ENCODE measurements around the gene SMARCA2.

Gene SMARCA2

DNA sequence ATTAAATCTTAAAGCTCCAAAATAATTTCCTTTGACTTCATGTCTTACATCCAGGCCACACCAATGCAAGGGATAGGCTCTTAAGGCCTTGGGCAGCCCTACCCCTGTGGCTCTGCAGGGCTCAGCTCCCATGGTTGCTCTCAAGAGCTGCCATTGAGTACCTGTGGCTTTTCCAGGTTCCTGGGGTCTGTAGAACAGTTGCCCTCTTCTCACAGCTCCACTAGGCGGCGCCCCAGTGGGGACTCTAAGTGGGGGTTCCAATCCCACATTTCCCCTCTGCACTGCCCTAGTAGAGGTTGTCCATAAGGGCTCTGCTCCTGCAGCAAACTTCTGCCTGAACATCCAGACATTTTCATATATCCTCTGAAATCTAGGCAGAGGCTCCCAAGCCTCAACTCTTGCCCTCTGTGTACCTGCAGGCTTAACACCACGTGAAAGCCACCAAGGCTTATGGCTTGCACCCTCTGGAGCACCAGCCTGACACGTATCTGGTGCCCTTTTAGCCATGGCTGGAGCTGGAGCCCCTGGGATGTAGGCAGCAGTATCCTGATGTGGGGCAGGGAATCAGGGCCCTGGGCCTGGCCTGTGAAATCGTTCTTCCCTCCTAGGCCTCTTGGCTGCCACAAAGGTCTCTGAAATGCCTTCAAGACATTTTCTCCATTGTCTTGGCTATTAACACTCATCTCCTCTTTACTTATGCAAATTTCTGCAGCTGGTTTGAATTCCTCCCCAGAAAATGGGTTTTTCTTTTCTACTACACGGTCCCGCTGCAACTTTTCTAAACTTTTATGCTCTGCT is 185.1 kb downstream of the SMARCA2 start:
- Histone ChIP-seq H3F3A (ENCODE audit: insufficient read depth) (no peaks in the 10 kb centered on the region), H3K27ac (ENCODE audit: low read depth, low read length) (no peak overlapping the region), H3K27me3 (ENCODE audit: low read length) (no peaks in the 10 kb centered on the region), H3K9me2 (replicated peaks; ENCODE audit: insufficient read depth, low read length) (no peaks in the 10 kb centered on the region), H3K79me2 (ENCODE audit: insufficient read depth, low read length) (no peaks in the 10 kb centered on the region), H3K4me2 (ENCODE audit: low read depth, low read length, poor library complexity, severe bottlenecking) (no peak overlapping the region), H3K36me3 (ENCODE audit: low read length) (no peaks in the 10 kb centered on the region), H3K9me3 (ENCODE audit: insufficient read depth, low read length) (no peaks in the 10 kb centered on the region), H3K9ac (ENCODE audit: low read length) (no peak overlapping the region), H2AFZ (ENCODE audit: low read depth, low read length, severe bottlenecking) (no peak overlapping the region), H4K20me1 (ENCODE audit: low read depth, low read length) (no peaks in the 10 kb centered on the region), H3K4me3 (ENCODE audit: insufficient read depth, low read length, poor library complexity, severe bottlenecking) (no peak overlapping the region)
- TF ChIP-seq EZH2phosphoT487 (conservative IDR thresholded peaks at IDR 0.05; ENCODE audit: low read length) = no peak
- TF ChIP-seq CTCF (IDR thresholded peaks at IDR 0.05; ENCODE audit: insufficient read depth, low read length, poor library complexity, severe bottlenecking) = no peak

DNA sequence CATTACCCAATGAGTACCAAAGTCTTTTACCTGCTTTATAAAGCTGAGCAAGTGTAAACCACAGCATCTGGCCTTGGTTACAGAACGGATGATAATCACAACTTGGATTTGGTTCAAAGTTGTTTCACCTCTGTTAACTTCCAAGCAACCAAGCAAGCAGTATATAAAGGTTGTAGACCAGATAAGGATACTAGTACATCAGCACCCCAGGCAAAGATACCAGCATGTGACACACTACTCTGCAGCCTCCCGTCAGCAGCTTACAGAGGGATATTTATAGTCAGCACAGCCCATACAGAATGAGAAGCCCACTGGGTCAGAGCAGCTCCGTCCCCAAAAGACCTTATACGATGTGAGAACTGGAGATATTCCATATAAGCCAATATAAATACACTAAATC is 193.3 kb downstream of the SMARCA2 start:
- Histone ChIP-seq H3K79me2 (ENCODE audit: insufficient read depth, low read length) (no peaks in the 10 kb centered on the region), H3K4me2 (ENCODE audit: low read depth, low read length, poor library complexity, severe bottlenecking) (no peak overlapping the region), H3K27ac (ENCODE audit: low read depth, low read length) (no peak overlapping the region), H3K36me3 (ENCODE audit: low read length) (no peaks in the 10 kb centered on the region), H3K9me3 (ENCODE audit: insufficient read depth, low read length) (no peaks in the 10 kb centered on the region), H3F3A (ENCODE audit: insufficient read depth) (no peaks in the 10 kb centered on the region), H4K20me1 (ENCODE audit: low read depth, low read length) (no peaks in the 10 kb centered on the region), H2AFZ (ENCODE audit: low read depth, low read length, severe bottlenecking) (no peak overlapping the region), H3K4me3 (ENCODE audit: insufficient read depth, low read length, poor library complexity, severe bottlenecking) (no peak overlapping the region), H3K27me3 (ENCODE audit: low read length) (no peaks in the 10 kb centered on the region), H3K9me2 (replicated peaks; ENCODE audit: insufficient read depth, low read length) (no peaks in the 10 kb centered on the region), H3K9ac (ENCODE audit: low read length) (no peak overlapping the region)
- TF ChIP-seq EZH2phosphoT487 (conservative IDR thresholded peaks at IDR 0.05; ENCODE audit: low read length) (no peak), CTCF (IDR thresholded peaks at IDR 0.05; ENCODE audit: insufficient read depth, low read length, poor library complexity, severe bottlenecking) (no peak)

DNA sequence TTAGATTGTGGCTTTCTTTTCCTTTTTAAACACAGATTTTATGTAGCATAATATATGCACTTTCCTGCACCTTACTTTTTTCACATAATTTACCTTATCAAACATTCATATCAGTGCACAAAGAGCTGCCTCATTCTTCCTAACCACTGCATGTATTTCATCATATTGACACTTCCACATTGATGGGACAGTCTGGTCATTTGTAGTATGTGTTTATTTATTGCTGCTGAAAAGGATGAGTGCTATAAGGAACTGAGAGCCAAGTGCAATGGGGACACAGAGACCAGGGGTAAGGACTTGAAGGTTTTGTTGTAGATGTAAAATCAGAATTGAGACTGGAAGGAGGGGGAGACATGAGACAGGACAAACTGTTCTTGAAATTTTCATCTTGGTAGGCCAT is 193.8 kb downstream of the SMARCA2 start:
- Histone ChIP-seq H2AFZ (ENCODE audit: low read depth, low read length, severe bottlenecking) (no peak overlapping the region), H3K9me3 (ENCODE audit: insufficient read depth, low read length) (no peaks in the 10 kb centered on the region), H3K27ac (ENCODE audit: low read depth, low read length) (no peak overlapping the region), H3K4me3 (ENCODE audit: insufficient read depth, low read length, poor library complexity, severe bottlenecking) (no peak overlapping the region), H3K4me2 (ENCODE audit: low read depth, low read length, poor library complexity, severe bottlenecking) (no peak overlapping the region), H3K36me3 (ENCODE audit: low read length) (no peaks in the 10 kb centered on the region), H3F3A (ENCODE audit: insufficient read depth) (no peaks in the 10 kb centered on the region), H3K9me2 (replicated peaks; ENCODE audit: insufficient read depth, low read length) (no peaks in the 10 kb centered on the region), H3K27me3 (ENCODE audit: low read length) (no peaks in the 10 kb centered on the region), H4K20me1 (ENCODE audit: low read depth, low read length) (no peaks in the 10 kb centered on the region), H3K9ac (ENCODE audit: low read length) (no peak overlapping the region), H3K79me2 (ENCODE audit: insufficient read depth, low read length) (no peaks in the 10 kb centered on the region)
- no peak for TF ChIP-seq EZH2phosphoT487 (conservative IDR thresholded peaks at IDR 0.05; ENCODE audit: low read length)
- no peak for TF ChIP-seq CTCF (IDR thresholded peaks at IDR 0.05; ENCODE audit: insufficient read depth, low read length, poor library complexity, severe bottlenecking)

Measured in SU-DHL-6 (cell line).